ENCODE data around the gene TRAPPC3L. TPM values are rescaled to one million over a fixed set of nuclear protein-coding genes. Genes with fewer than 3 reads are reported as not detected.

TRAPPC3L gene
- total and polyA plus RNA-seq, 2 donors: 0.05 to 0.42 TPM

DNA sequence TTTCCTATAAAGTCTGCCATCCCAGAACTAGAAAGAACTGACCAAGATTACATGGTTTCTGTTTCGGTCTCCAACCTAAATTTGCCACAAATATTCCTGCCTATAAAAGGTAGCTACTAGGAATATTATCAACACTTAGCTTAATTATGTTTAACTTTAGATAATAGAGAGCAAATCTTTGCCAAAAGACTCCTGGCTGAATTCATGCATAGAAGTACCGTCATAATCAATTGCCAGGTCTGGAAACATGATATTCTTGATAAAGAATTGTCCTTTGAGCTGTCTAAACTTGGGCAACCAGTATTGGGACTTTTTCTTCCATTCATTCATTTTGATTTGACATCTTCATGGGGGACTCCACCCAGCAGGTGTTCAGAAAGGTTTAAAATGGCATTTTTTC lies 61.9 kb downstream of the TRAPPC3L start:
- Histone ChIP-seq H3K27ac (ENCODE audit: low read depth) (no peak overlapping the region), H3K4me3 (ENCODE audit: low read depth, low read length) (no peak overlapping the region), H3K4me1 (ENCODE audit: insufficient read depth) (no peaks in the 10 kb centered on the region), H3K36me3 (ENCODE audit: insufficient read depth) (no peaks in the 10 kb centered on the region)
- DNase-seq (ENCODE audit: extremely low spot score): no peak
- 33% methylated on average over 2 of the region's 2 CpGs for WGBS

DNA sequence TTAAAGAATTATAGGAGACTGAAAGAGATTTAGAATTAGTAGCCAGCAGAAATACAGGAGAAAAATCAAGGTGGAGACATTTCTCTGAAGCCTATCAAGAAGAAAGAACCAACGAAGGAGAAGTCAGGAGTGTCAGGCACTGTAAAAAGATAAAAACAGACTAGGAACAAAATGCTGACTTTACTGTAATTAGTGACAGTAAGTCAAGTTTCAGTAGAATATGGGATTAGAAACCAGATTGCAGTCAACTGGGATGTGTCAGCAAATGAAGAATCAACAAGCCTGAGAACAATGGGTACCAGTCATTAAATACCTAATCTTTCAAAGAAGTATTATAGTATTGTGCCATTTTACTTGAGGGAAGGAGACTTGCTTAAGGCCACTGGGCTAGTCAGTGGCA lies 62.7 kb downstream of the TRAPPC3L start:
- Histone ChIP-seq H3K27ac (ENCODE audit: low read depth) (no peak overlapping the region), H3K4me1 (ENCODE audit: insufficient read depth) (no peaks in the 10 kb centered on the region), H3K36me3 (ENCODE audit: insufficient read depth) (no peaks in the 10 kb centered on the region), H3K4me3 (ENCODE audit: low read depth, low read length) (no peak overlapping the region)
- no peak for DNase-seq (ENCODE audit: extremely low spot score)
- 70% methylated on average over 1 of the region's 1 CpG for WGBS

DNA sequence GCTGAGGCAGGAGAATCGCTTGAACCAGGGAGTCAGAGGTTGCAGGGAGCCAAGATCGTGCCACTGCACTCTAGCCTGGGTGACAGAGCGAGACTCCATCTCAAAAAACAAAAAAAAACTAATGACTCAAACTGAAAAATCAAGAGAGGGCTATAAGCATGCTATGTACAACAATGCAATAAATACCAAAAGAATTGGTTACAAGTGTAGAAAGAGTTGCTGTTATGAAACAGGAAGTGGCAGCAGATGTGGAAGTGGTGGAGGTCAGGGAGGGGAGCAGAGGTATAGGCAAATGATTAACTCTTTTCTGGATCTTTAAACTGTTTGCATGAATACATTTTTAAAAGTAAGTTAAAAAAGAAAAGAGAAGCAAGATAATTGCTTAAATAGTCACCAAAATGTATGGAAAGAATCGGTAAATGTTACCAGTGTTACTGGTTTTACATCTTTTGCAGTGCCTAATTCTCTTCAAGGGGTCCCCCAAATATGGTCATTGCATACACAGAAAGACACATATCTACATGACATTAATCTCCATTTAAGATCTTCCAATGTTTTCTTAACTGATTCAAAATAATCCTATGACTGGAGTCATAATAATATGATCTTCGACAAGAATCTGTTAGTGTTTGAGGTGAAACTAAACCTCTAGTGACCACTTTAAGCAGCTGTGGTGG lies 69.3 kb downstream of the TRAPPC3L start:
- H3K36me3 ChIP-seq (ENCODE audit: insufficient read depth): no peaks in the 10 kb centered on the region
- no peaks in the 10 kb centered on the region for H3K4me1 ChIP-seq (ENCODE audit: insufficient read depth)
- no peak for DNase-seq (ENCODE audit: extremely low spot score)
- WGBS: 73% methylated on average over 5 of the region's 5 CpGs
- no peak overlapping the region for H3K4me3 ChIP-seq (ENCODE audit: low read depth, low read length)
- no peak overlapping the region for H3K27ac ChIP-seq (ENCODE audit: low read depth)

DNA sequence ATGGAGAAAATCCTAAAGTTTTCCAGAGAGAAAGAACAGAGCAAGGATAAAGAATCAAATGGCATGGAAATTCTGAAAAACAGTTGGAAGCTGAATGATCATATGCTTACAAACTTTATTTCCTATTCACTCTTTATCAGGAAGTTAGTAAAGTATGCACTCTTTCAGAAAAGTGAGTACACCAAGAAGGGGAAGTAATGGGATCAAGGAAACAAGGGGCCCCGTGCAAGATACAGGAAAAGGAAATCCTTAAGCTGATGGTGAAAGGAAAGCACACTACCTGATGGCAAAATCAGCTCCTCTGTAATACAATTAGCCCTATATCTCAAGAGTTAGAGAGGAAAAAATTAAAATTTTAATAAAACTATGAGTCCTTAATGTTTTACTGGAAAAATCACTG lies 70.3 kb downstream of the TRAPPC3L start:
- H3K27ac ChIP-seq (ENCODE audit: low read depth): no peak overlapping the region
- H3K4me1 ChIP-seq (ENCODE audit: insufficient read depth): no peaks in the 10 kb centered on the region
- WGBS: 51% methylated on average over 1 of the region's 1 CpG
- DNase-seq (ENCODE audit: extremely low spot score): no peak
- H3K36me3 ChIP-seq (ENCODE audit: insufficient read depth): no peaks in the 10 kb centered on the region
- H3K4me3 ChIP-seq (ENCODE audit: low read depth, low read length): no peak overlapping the region

DNA sequence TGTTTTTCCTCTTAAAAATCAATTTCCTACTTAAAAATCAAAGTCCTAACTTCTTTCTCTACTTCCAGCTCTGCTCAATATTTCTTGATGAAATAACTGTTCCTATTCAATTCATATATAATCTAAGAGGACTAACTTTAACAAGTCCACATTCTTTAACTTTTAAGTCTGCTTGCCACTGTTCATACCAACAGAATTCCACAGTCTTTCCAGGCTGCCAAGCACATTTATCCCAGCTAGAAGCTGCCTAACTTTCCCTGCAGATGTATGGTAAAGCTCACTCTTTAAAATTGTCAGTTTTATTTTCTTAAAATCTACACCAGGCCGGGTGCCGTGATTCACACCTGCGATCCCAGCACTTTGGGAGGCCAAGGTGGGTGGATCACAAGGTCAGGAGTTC lies 72.8 kb downstream of the TRAPPC3L start:
- Histone ChIP-seq H3K36me3 (ENCODE audit: insufficient read depth) (no peaks in the 10 kb centered on the region), H3K4me3 (ENCODE audit: low read depth, low read length) (no peak overlapping the region), H3K4me1 (ENCODE audit: insufficient read depth) (no peaks in the 10 kb centered on the region), H3K27ac (ENCODE audit: low read depth) (no peak overlapping the region)
- 47% methylated on average over 3 of the region's 3 CpGs for WGBS
- DNase-seq (ENCODE audit: extremely low spot score): no peak

DNA sequence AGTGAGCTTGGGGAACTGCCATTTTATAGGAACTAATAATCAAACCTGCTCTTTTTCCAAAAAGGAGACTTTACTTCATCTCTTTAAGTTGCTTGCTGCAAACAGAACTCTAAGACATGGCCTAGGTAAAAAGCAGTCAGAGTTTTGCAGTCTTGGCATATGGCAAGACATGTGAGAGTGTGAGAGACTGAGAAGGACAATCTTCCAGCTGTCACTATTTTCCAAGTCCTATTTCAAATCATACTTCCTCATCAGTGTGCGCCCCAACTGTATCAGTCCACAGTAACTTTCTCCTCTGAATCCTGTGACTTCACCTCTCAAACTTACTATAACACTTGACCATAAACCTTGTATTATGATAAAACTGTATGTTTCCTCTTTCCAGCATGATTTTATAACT lies 74.0 kb downstream of the TRAPPC3L start:
- Histone ChIP-seq H3K36me3 (ENCODE audit: insufficient read depth) (no peaks in the 10 kb centered on the region), H3K27ac (ENCODE audit: low read depth) (no peak overlapping the region), H3K4me1 (ENCODE audit: insufficient read depth) (no peaks in the 10 kb centered on the region), H3K4me3 (ENCODE audit: low read depth, low read length) (no peak overlapping the region)
- DNase-seq (ENCODE audit: extremely low spot score): no peak
- 80% methylated on average over 1 of the region's 1 CpG for WGBS

DNA sequence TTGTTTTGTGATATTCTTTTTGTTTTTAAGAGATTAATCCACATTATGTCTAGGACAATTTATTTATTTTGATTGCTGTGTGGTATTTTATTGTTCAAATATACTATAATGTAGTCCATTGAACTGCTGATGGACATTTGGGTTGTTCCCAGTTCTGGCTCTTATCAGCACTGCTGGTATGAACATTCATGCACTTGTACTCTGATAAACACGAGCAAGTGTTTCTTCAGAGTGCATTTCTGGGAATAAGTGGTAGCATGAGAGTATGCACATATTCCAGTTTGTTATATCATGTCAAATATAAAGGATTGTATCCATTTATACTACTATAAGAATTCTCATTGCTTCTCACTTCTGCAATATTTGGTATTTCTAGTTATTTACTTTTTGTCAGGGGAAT lies 77.2 kb downstream of the TRAPPC3L start:
- H3K4me1 ChIP-seq (ENCODE audit: insufficient read depth): no peaks in the 10 kb centered on the region
- DNase-seq (ENCODE audit: extremely low spot score): no peak
- 43% methylated on average over 1 of the region's 1 CpG for WGBS
- no peak overlapping the region for H3K4me3 ChIP-seq (ENCODE audit: low read depth, low read length)
- H3K27ac ChIP-seq (ENCODE audit: low read depth): no peak overlapping the region
- H3K36me3 ChIP-seq (ENCODE audit: insufficient read depth): no peaks in the 10 kb centered on the region

DNA sequence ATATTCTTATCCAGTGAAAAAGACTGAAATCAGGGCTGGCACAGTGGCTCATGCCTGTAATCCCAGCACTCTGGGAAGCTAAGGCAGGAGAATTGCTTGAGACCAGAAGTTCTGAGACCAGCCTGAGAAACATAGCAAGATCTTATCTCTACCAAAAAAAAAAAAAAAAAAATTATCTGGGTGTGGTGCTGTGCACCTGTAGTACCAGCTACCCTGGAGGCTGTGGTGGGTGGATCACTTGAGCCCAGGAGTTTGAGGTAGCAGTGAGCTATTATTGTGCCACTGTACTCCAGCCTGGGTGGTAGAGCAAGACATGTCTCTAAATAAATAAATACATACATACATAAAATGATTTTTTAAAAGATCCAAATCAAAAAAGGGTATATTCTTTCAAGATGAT lies 78.0 kb downstream of the TRAPPC3L start:
- Histone ChIP-seq H3K36me3 (ENCODE audit: insufficient read depth) (no peaks in the 10 kb centered on the region), H3K4me3 (ENCODE audit: low read depth, low read length) (no peak overlapping the region), H3K27ac (ENCODE audit: low read depth) (no peak overlapping the region), H3K4me1 (ENCODE audit: insufficient read depth) (no peaks in the 10 kb centered on the region)
- no peak for DNase-seq (ENCODE audit: extremely low spot score)

DNA sequence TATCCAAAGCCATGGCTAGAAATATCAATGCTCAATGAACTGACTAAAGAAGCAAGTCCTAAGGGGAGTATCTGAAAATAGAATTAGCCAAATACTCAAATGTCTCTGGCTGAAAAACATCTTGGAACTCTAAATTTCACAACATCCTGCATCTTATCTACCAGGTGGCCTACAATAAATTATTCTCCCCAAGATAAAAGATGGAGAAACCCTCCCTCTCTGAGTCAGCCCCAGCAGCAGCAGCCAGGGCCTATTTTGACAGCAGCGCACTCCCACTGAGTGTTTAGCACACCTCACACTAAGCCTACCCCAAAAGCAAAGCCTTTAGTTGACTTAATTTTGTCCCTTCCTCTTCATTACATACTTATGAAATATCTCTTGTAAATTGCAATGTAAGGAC lies 78.4 kb downstream of the TRAPPC3L start:
- Histone ChIP-seq H3K4me3 (ENCODE audit: low read depth, low read length) (no peak overlapping the region), H3K27ac (ENCODE audit: low read depth) (no peak overlapping the region), H3K36me3 (ENCODE audit: insufficient read depth) (no peaks in the 10 kb centered on the region), H3K4me1 (ENCODE audit: insufficient read depth) (no peaks in the 10 kb centered on the region)
- 94% methylated on average over 1 of the region's 1 CpG for WGBS
- DNase-seq (ENCODE audit: extremely low spot score): no peak

DNA sequence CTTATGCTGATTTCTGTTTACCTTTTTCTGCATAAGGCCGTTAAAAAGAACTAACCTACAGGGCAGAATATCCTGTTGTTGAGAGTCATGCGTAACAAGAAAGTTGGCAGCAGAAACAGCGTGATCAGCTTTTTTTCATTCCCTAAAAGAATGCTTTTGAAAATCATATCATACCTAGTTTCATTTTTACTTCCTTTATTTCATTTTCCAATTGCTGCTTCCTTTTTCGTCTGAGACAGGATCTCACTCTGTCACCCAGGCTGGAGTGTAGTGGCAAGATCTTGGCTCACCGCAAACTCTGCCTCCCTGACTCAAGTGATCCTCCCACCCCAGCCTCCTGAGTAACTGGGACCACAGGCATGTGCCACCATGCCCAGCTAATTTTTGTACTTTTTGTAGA lies 80.2 kb downstream of the TRAPPC3L start:
- no peaks in the 10 kb centered on the region for H3K36me3 ChIP-seq (ENCODE audit: insufficient read depth)
- no peak for DNase-seq (ENCODE audit: extremely low spot score)
- no peak overlapping the region for H3K4me3 ChIP-seq (ENCODE audit: low read depth, low read length)
- WGBS: 69% methylated on average over 5 of the region's 5 CpGs
- no peaks in the 10 kb centered on the region for H3K4me1 ChIP-seq (ENCODE audit: insufficient read depth)
- H3K27ac ChIP-seq (ENCODE audit: low read depth): no peak overlapping the region

DNA sequence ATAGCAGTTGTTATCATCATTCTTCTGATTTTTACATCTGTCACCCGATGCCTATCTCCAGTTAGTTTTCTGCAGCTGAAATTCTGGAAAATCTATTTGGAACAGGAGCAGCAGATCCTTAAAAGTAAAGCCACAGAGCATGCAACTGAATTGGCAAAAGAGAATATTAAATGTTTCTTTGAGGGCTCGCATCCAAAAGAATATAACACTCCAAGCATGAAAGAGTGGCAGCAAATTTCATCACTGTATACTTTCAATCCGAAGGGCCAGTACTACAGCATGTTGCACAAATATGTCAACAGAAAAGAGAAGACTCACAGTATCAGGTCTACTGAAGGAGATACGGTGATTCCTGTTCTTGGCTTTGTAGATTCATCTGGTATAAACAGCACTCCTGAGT lies 82.2 kb downstream of the TRAPPC3L start:
- H3K36me3 ChIP-seq (ENCODE audit: insufficient read depth): no peaks in the 10 kb centered on the region
- H3K27ac ChIP-seq (ENCODE audit: low read depth): no peak overlapping the region
- 88% methylated on average over 4 of the region's 4 CpGs for WGBS
- H3K4me3 ChIP-seq (ENCODE audit: low read depth, low read length): no peak overlapping the region
- H3K4me1 ChIP-seq (ENCODE audit: insufficient read depth): no peaks in the 10 kb centered on the region
- no peak for DNase-seq (ENCODE audit: extremely low spot score)

DNA sequence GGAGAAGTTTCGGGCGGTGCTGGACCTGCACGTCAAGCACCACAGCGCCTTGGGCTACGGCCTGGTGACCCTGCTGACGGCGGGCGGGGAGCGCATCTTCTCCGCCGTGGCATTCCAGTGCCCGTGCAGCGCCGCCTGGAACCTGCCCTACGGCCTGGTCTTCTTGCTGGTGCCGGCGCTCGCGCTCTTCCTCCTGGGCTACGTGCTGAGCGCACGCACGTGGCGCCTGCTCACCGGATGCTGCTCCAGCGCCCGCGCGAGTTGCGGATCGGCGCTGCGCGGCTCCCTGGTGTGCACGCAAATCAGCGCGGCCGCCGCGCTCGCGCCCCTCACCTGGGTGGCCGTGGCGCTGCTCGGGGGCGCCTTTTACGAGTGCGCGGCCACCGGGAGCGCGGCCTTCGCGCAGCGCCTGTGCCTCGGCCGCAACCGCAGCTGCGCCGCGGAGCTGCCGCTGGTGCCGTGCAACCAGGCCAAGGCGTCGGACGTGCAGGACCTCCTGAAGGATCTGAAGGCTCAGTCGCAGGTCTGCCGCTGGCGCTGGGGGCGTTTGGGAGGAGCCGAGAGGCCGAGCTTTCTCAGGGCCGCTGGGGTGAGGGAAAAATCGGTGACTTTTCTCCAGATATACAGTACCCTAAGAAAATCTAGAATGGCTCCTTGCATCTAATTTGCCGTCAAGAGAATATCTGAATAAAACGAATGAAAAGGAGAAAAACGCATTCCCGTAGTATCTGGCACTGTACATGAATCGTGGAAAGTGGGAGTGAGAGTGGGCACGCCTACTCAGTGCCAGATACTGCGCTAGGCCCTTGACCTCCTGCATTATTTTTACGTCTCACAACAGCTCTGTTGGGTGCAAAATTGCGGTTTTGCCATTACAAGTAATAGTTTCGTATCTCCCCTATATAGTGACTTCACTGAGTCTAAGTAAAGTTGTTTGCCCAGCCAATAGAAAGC lies 83.3 kb downstream of the TRAPPC3L start:
- Histone ChIP-seq H3K27ac (ENCODE audit: low read depth) (no peak overlapping the region), H3K36me3 (ENCODE audit: insufficient read depth) (no peaks in the 10 kb centered on the region), H3K4me3 (ENCODE audit: low read depth, low read length) (peak overlapping the region; percentile 42), H3K4me1 (ENCODE audit: insufficient read depth) (no peaks in the 10 kb centered on the region)
- DNase-seq (ENCODE audit: extremely low spot score): no peak
- whole genome bisulfite sequencing: 10% methylated on average over 84 of the region's 84 CpGs

DNA sequence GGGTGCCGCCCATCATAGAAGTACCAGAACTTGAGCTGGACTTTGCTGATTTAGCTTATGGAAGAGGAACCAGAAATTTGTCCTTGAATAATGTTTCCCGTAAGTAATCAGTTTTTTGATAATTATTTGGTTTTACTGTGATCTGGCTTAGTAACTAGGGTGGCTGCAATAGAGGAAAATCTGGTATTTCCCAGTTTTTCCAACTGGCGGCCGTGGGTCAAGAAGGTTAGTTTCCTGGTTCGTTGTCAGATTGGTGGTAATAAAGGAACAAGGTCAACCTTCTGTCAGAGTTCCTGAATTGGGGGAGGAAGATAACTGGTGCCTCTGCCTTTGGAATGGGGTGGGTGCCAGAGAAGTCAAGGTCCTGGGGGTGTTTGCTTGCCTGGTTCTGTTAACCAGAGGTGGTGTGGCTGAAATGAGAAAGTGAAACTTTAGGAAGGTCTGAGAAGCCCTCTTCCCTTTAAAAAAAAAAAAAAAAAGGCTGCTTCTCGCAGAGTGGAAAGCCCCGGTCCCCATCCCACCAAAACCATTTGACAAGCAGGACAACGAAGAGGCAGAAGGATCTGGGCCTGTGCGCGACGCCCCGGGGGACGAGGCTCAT lies 84.1 kb downstream of the TRAPPC3L start, which contains the start of gene CALHM6:
Gene CALHM6 (plus strand): TSS at position 45 of the 601 bp plus-strand sequence. CDS start 555 bp downstream, at position 600.
- no peak within 1 kb of the TSS for H3K27ac ChIP-seq (ENCODE audit: low read depth)
- H3K36me3 ChIP-seq (ENCODE audit: insufficient read depth): no peaks in the 10 kb centered on the region
- no peak for DNase-seq (ENCODE audit: extremely low spot score)
- H3K4me3 ChIP-seq (ENCODE audit: low read depth, low read length): peak within 1 kb of the TSS; percentile 42
- no peaks in the 10 kb centered on the region for H3K4me1 ChIP-seq (ENCODE audit: insufficient read depth)
- 44% methylated on average over 13 of the region's 13 CpGs for WGBS

DNA sequence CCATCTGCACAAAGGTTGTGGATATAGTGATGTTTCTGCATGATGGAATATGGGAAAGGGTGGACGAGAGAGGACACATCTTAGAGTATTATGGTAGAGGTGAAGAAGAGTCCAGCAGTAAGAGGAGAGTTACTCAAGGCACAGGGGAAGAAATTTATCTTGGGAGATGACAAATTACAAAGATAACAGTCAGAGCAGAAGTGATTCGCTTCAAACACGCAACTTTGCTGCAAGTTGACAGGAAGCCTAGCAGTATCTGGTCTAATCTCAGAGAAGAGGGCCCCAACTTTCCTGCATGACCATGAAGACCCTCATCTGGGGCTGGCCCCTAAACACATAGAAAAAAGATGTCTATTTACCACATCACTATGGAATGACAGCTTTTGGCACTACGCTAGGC lies 85.6 kb downstream of the TRAPPC3L start:
- Histone ChIP-seq H3K36me3 (ENCODE audit: insufficient read depth) (no peaks in the 10 kb centered on the region), H3K4me3 (ENCODE audit: low read depth, low read length) (no peak overlapping the region), H3K4me1 (ENCODE audit: insufficient read depth) (no peaks in the 10 kb centered on the region), H3K27ac (ENCODE audit: low read depth) (no peak overlapping the region)
- 77% methylated on average over 4 of the region's 4 CpGs for WGBS
- DNase-seq (ENCODE audit: extremely low spot score): no peak
